MM.1S (cell line): ENCODE results near the gene SERPINB8.
A peak's percentile ranks its signal among the peaks of the same experiment; 100 is the strongest.

Source experiments
- DNase-seq: peaks from one replicate; pipeline ENCODE4 v3.0.0-alpha.2; 2015
- H2AFZ ChIP-seq: fragments of 300-600 bp; sonication (generic); 2 replicates; pipeline ENCODE4 v1.6.0; 2016; ENCODE audit warnings: antibody characterized with exemption, low read length
- H3F3A ChIP-seq: fragments of 300-600 bp; sonication (generic); 2 replicates; pipeline ENCODE4 v1.6.1; 2016; ENCODE audit warnings: mild to moderate bottlenecking, antibody characterized with exemption, low read length, moderate library complexity, mixed read lengths; ENCODE audit not compliant: insufficient read depth
- H3K27ac ChIP-seq: fragments of 300-600 bp; sonication (generic); 2 replicates; pipeline ENCODE4 v1.5.1; 2016; ENCODE audit warnings: mild to moderate bottlenecking, low read length
- H3K27me3 ChIP-seq: fragments of 300-600 bp; sonication (generic); replicated peaks from 2 replicates; pipeline ENCODE4 v1.6.0; 2016; ENCODE audit warnings: low read length; ENCODE audit not compliant: insufficient read depth
- H3K36me3 ChIP-seq: fragments of 300-600 bp; sonication (generic); replicated peaks from 2 replicates; pipeline ENCODE4 v1.6.1; 2016; ENCODE audit warnings: mild to moderate bottlenecking, low read length, mixed read lengths; ENCODE audit not compliant: insufficient read depth
- H3K4me1 ChIP-seq: fragments of 300-600 bp; sonication (generic); 2 replicates; pipeline ENCODE4 v1.6.1; 2016; ENCODE audit warnings: low read length, mixed read lengths
- H3K4me2 ChIP-seq: fragments of 300-600 bp; sonication (generic); 2 replicates; pipeline ENCODE4 v1.6.0; 2016; ENCODE audit warnings: low read depth, low read length
- H3K4me3 ChIP-seq: fragments of 300-600 bp; sonication (generic); 2 replicates; pipeline ENCODE4 v1.5.1; 2016; ENCODE audit warnings: low read length, mixed read lengths
- H3K79me2 ChIP-seq: fragments of 300-600 bp; sonication (generic); 2 replicates; pipeline ENCODE4 v1.6.1; 2016; ENCODE audit warnings: mixed run types, low read length, mixed read lengths
- H3K9ac ChIP-seq: fragments of 300-600 bp; sonication (generic); 2 replicates; pipeline ENCODE4 v1.6.1; 2016; ENCODE audit warnings: low read length, mixed read lengths
- H3K9me2 ChIP-seq: fragments of 300-600 bp; sonication (generic); replicated peaks from 2 replicates; pipeline ENCODE4 v1.6.1; 2016; ENCODE audit warnings: mild to moderate bottlenecking, low read length, mixed read lengths; ENCODE audit not compliant: insufficient read depth
- H3K9me3 ChIP-seq: fragments of 300-600 bp; sonication (generic); replicated peaks from 2 replicates; pipeline ENCODE4 v1.6.1; 2016; ENCODE audit warnings: mild to moderate bottlenecking, low read length, mixed read lengths; ENCODE audit not compliant: insufficient read depth
- H4K20me1 ChIP-seq: fragments of 300-600 bp; sonication (generic); 2 replicates; pipeline ENCODE4 v1.6.1; 2016; ENCODE audit warnings: mild to moderate bottlenecking, low read length, moderate library complexity, mixed read lengths; ENCODE audit not compliant: insufficient read depth
- EZH2 ChIP-seq: fragments of 300-600 bp; sonication (generic); optimal IDR thresholded peaks from 2 replicates; pipeline ENCODE3; 2017; ENCODE audit warnings: low read depth, mild to moderate bottlenecking, antibody characterized with exemption, low read length, mixed read lengths
- EZH2phosphoT487 ChIP-seq: fragments of 300-600 bp; sonication (generic); IDR thresholded peaks from 2 replicates; pipeline ENCODE4 v1.6.1; 2018; ENCODE audit warnings: antibody characterized with exemption, low read length
- TF ChIP-seq, protein P1 (sequence below): fragments of 300-600 bp; sonication (generic); IDR thresholded peaks from 2 replicates; pipeline ENCODE4 v1.5.1; 2016; ENCODE audit warnings: antibody characterized with exemption, low read length, mixed read lengths

SERPINB8 gene

GRCh38 chr18:64031411-64031810 lies 61.5 kb downstream of the SERPINB8 start:
- no peaks in the 10 kb centered on the region for H3K27me3 ChIP-seq
- H3K36me3 ChIP-seq: no peaks in the 10 kb centered on the region
- no peak overlapping the region for H3K9ac ChIP-seq
- no peak overlapping the region for H3K27ac ChIP-seq
- no peak overlapping the region for H2AFZ ChIP-seq
- TF ChIP-seq EZH2phosphoT487: no peak
- no peak for TF ChIP-seq EZH2
- TF ChIP-seq, protein P1, sequence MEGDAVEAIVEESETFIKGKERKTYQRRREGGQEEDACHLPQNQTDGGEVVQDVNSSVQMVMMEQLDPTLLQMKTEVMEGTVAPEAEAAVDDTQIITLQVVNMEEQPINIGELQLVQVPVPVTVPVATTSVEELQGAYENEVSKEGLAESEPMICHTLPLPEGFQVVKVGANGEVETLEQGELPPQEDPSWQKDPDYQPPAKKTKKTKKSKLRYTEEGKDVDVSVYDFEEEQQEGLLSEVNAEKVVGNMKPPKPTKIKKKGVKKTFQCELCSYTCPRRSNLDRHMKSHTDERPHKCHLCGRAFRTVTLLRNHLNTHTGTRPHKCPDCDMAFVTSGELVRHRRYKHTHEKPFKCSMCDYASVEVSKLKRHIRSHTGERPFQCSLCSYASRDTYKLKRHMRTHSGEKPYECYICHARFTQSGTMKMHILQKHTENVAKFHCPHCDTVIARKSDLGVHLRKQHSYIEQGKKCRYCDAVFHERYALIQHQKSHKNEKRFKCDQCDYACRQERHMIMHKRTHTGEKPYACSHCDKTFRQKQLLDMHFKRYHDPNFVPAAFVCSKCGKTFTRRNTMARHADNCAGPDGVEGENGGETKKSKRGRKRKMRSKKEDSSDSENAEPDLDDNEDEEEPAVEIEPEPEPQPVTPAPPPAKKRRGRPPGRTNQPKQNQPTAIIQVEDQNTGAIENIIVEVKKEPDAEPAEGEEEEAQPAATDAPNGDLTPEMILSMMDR: no peak
- no peaks in the 10 kb centered on the region for H3K4me1 ChIP-seq
- H3K79me2 ChIP-seq: no peaks in the 10 kb centered on the region
- DNase-seq: no peak
- no peaks in the 10 kb centered on the region for H3K9me3 ChIP-seq
- H3F3A ChIP-seq: no peaks in the 10 kb centered on the region
- H3K9me2 ChIP-seq: no peaks in the 10 kb centered on the region
- no peak overlapping the region for H3K4me2 ChIP-seq
- H4K20me1 ChIP-seq: no peaks in the 10 kb centered on the region
- no peak overlapping the region for H3K4me3 ChIP-seq

- Histone ChIP-seq H3K9ac (no peak overlapping the region), H2AFZ (no peak overlapping the region), H3K4me1 (no peaks in the 10 kb centered on the region), H3K9me3 (no peaks in the 10 kb centered on the region), H3F3A (no peaks in the 10 kb centered on the region), H3K27ac (no peak overlapping the region), H3K79me2 (no peaks in the 10 kb centered on the region), H3K4me3 (no peak overlapping the region), H3K36me3 (no peaks in the 10 kb centered on the region), H4K20me1 (no peaks in the 10 kb centered on the region), H3K9me2 (no peaks in the 10 kb centered on the region), H3K27me3 (no peaks in the 10 kb centered on the region), H3K4me2 (no peak overlapping the region)
- no peak for TF ChIP-seq EZH2
- TF ChIP-seq, protein P1: no peak
- TF ChIP-seq EZH2phosphoT487: no peak
- no peak for DNase-seq
These were observed 62.4 kb downstream of the SERPINB8 start for GRCh38 chr18:64032312-64032711.

DNA sequence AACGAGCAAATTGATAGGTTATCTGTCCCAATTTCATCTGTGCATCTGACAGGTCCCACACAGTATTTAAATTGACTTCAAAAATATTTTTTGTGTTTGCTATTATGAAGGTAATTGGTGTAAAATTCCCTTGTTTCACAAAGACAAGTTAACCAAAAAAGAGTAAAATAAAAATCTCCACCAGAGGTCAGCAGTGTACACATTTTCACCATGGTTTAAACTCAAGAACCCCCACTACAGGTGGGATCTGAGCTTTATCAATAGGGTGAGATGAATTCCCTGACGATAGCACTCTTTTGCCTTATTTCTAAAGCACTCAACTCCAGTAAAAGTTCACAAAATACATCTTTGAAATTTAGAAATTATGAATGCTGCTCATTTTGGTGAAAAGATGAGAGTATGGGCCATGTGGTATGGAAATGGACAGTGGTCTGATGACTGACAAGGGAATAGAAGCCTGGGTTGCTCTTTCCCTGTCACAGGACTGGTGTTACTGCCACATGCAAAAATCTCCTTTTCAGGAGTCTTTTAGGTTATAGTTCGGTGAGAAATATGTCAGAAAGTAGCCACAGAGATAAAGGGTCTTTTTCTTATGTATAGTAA lies 68.0 kb downstream of the SERPINB8 start:
- H3F3A ChIP-seq: no peaks in the 10 kb centered on the region
- H2AFZ ChIP-seq: no peak overlapping the region
- TF ChIP-seq, protein P1: peak; percentile 62
- TF ChIP-seq EZH2phosphoT487: no peak
- H3K27ac ChIP-seq: no peak overlapping the region
- no peaks in the 10 kb centered on the region for H3K4me1 ChIP-seq
- H3K36me3 ChIP-seq: no peaks in the 10 kb centered on the region
- H4K20me1 ChIP-seq: no peaks in the 10 kb centered on the region
- H3K4me2 ChIP-seq: no peak overlapping the region
- H3K79me2 ChIP-seq: no peaks in the 10 kb centered on the region
- no peak overlapping the region for H3K4me3 ChIP-seq
- no peaks in the 10 kb centered on the region for H3K27me3 ChIP-seq
- no peak overlapping the region for H3K9ac ChIP-seq
- peak; percentile 58 for DNase-seq
- no peaks in the 10 kb centered on the region for H3K9me3 ChIP-seq
- H3K9me2 ChIP-seq: no peaks in the 10 kb centered on the region
